Umbilical cord (tissue), 1 donor: ENCODE data around the gene ADGRE2. TPM values are rescaled to one million over a fixed set of nuclear protein-coding genes. Genes with fewer than 3 reads are reported as not detected.

Experiments
- total RNA-seq: library from RNA; depleted of rRNA; stranded (reverse); fragments of >200 nt; gene quantifications from one replicate; pipeline ENCODE4 v1.2.3, GENCODE V29; 2014; ENCODE audit warnings: low replicate concordance; ENCODE audit not compliant: insufficient read depth

The ADGRE2 gene
- total RNA-seq, 1 donor from 2014 or later = 3.9 TPM

Other genes with a start within 250 kb of the ADGRE2 start
- gene TECR, start 249.0 kb downstream of the ADGRE2 start, total RNA-seq = 61.4 TPM
- gene NDUFB7, start 206.5 kb downstream of the ADGRE2 start, total RNA-seq = 227 TPM
- not detected for gene CLEC17A, start 195.5 kb downstream of the ADGRE2 start, total RNA-seq
- not detected for gene ADGRE3, start 103.7 kb downstream of the ADGRE2 start, total RNA-seq
- 19.3 TPM for gene ZNF333, start 88.5 kb downstream of the ADGRE2 start, total RNA-seq
- gene OR7A5, start 56.6 kb upstream of the ADGRE2 start, total RNA-seq = 9.1 TPM
- gene OR7C1, start 56.6 kb upstream of the ADGRE2 start, total RNA-seq = 6.3 TPM
- not detected for gene OR7A10, start 70.4 kb upstream of the ADGRE2 start, total RNA-seq
- 3.9 TPM for gene OR7A17, start 107.6 kb upstream of the ADGRE2 start, total RNA-seq
- gene OR7C2, start 162.9 kb upstream of the ADGRE2 start, total RNA-seq = not detected
- 6.7 TPM for gene SLC1A6, start 201.3 kb upstream of the ADGRE2 start, total RNA-seq